Fibroblast of lung (primary cell): ENCODE measurements around the gene PALS1. TPM values are rescaled to one million over a fixed set of nuclear protein-coding genes. Genes with fewer than 3 reads are reported as not detected.

Experiments
- DNase-seq, 2 donors: peaks; one replicate each; pipeline versions ENCODE4 v3.0.0 to v3.0.0-alpha.2; 2010; ENCODE audit warnings: low read depth in 2 of 2
- H2AFZ ChIP-seq: 2 replicates; pipeline ENCODE4 v1.5.1; 2012; ENCODE audit warnings: low read length, control low read depth, inconsistent platforms
- H3K27ac ChIP-seq: 2 replicates; pipeline ENCODE4 v1.5.1; 2011; ENCODE audit warnings: low read length, control low read depth; ENCODE audit not compliant: insufficient read depth
- H3K27me3 ChIP-seq: 2 replicates; pipeline ENCODE4 v1.5.1; 2011; ENCODE audit warnings: mild to moderate bottlenecking, low read length; ENCODE audit not compliant: control insufficient read depth, insufficient read depth
- H3K36me3 ChIP-seq: 2 replicates; pipeline ENCODE4 v1.5.1; 2011; ENCODE audit warnings: low read length; ENCODE audit not compliant: control insufficient read depth, insufficient read depth
- H3K4me1 ChIP-seq: 2 replicates; pipeline ENCODE4 v1.5.1; 2011; ENCODE audit warnings: low read length; ENCODE audit not compliant: control insufficient read depth, insufficient read depth; ENCODE audit errors: extremely low read depth
- H3K4me2 ChIP-seq: 2 replicates; pipeline ENCODE4 v1.5.1; 2011; ENCODE audit warnings: low read length, control low read depth; ENCODE audit not compliant: insufficient read depth; ENCODE audit errors: extremely low read depth
- H3K4me3 ChIP-seq, 4 experiments: fragments of 200-600 bp in 1 of 4; sonication (generic) in 1 of 4; replicated peaks in 1 of 4; 2 replicates each; pipeline ENCODE4 v1.5.1; 2011 to 2016; ENCODE audit warnings: low read length in 4 of 4, low read depth in 3 of 4, mild to moderate bottlenecking in 3 of 4, control low read depth in 2 of 4, inconsistent platforms in 1 of 4, mixed read lengths in 1 of 4; ENCODE audit not compliant: insufficient read depth in 1 of 4; ENCODE audit errors: control extremely low read depth in 1 of 4
- H3K79me2 ChIP-seq: 2 replicates; pipeline ENCODE4 v1.5.1; 2012; ENCODE audit warnings: mild to moderate bottlenecking, low read length, inconsistent platforms; ENCODE audit not compliant: control insufficient read depth, insufficient read depth
- H3K9ac ChIP-seq: 2 replicates; pipeline ENCODE4 v1.5.1; 2011; ENCODE audit warnings: mild to moderate bottlenecking, low read length, control low read depth; ENCODE audit not compliant: insufficient read depth
- H3K9me3 ChIP-seq: 2 replicates; pipeline ENCODE4 v1.5.1; 2012; ENCODE audit warnings: low read depth, low read length; ENCODE audit not compliant: control insufficient read depth, insufficient read depth
- H4K20me1 ChIP-seq: 2 replicates; pipeline ENCODE4 v1.5.1; 2011; ENCODE audit warnings: low read length; ENCODE audit not compliant: control insufficient read depth, insufficient read depth; ENCODE audit errors: extremely low read depth
- CTCF ChIP-seq, 2 donors: IDR thresholded peaks in 1 of 2; conservative IDR thresholded peaks in 1 of 2; 1 replicate in 1 of 2; 2 replicates in 1 of 2; pipeline ENCODE4 v1.5.1; 2011 to 2012; ENCODE audit warnings: low read length in 2 of 2, control low read depth in 1 of 2, inconsistent platforms in 1 of 2, low read depth in 1 of 2, mild to moderate bottlenecking in 1 of 2
- EZH2 ChIP-seq: IDR thresholded peaks from 2 replicates; pipeline ENCODE4 v1.5.1; 2012; ENCODE audit warnings: low read length, control low read depth, mild to moderate bottlenecking; ENCODE audit errors: missing control alignments
- polyA plus RNA-seq, 2 donors: library from polyadenylated mRNA; depleted of rRNA in 1 of 2; stranded (reverse) in 1 of 2; unstranded in 1 of 2; fragments of >200 nt; gene quantifications; 2 replicates each; pipeline ENCODE4 v1.2.1, GENCODE V29; 2011 to 2012; ENCODE audit warnings: missing spikeins in 1 of 2
- total RNA-seq: library from RNA; depleted of rRNA; stranded (reverse); fragments of >200 nt; gene quantifications from 2 replicates; pipeline ENCODE4 v1.2.1, GENCODE V29; 2014

PALS1 gene
- total and polyA plus RNA-seq, 2 donors (not counting 1 experiment from before 2014, with no cell fraction given), result 25.6 to 32.0 TPM

DNA sequence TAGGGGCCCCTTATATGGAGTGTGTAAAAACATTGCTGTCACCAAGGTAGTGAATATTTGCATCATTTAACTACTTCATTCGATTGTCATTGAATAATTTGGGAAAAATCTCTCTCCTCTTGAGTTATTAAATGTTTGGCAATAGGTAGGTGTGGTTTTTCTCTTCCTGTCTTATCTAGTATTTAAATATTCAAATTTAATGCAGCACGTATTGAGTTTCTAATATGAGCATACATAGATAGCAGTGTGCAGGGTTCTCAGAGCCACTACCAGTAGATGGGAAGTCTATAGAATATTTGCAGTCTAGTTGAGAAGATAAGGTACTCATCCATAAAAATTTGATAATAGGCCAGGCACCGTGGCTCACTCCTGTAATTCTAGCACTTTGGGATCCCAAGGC lies 16.7 kb downstream of the PALS1 start:
- TF ChIP-seq EZH2 (no peak), CTCF (conservative IDR thresholded peaks at IDR 0.05 in 1 of 2, IDR thresholded peaks at IDR 0.05 in 1 of 2; ENCODE audit: low read depth in 1 of 2, low read length in 2 of 2) (no peak)
- H3K27ac ChIP-seq, result no peak overlapping the region
- peaks cover 44% of the 10 kb centered on the region for H3K79me2 ChIP-seq
- H3K9ac ChIP-seq, result no peak overlapping the region
- no peak overlapping the region for H3K4me3 ChIP-seq
- no peak overlapping the region for H3K4me2 ChIP-seq
- no peaks in the 10 kb centered on the region for H3K27me3 ChIP-seq
- H3K36me3 ChIP-seq, result no peaks in the 10 kb centered on the region
- no peaks in the 10 kb centered on the region for H4K20me1 ChIP-seq
- H2AFZ ChIP-seq, result no peak overlapping the region
- no peaks in the 10 kb centered on the region for H3K9me3 ChIP-seq
- peaks cover 1% of the 10 kb centered on the region for H3K4me1 ChIP-seq
- DNase-seq, result no peak

GRCh38 chr14:67260965-67261364 lies 19.7 kb downstream of the PALS1 start:
- no peak overlapping the region for H3K9ac ChIP-seq
- no peaks in the 10 kb centered on the region for H3K9me3 ChIP-seq
- peaks cover 5% of the 10 kb centered on the region for H3K4me1 ChIP-seq
- no peak overlapping the region for H3K4me3 ChIP-seq
- no peaks in the 10 kb centered on the region for H4K20me1 ChIP-seq
- H3K27ac ChIP-seq, result no peak overlapping the region
- no peak overlapping the region for H3K4me2 ChIP-seq
- H2AFZ ChIP-seq, result no peak overlapping the region
- no peak for TF ChIP-seq CTCF (conservative IDR thresholded peaks at IDR 0.05 in 1 of 2, IDR thresholded peaks at IDR 0.05 in 1 of 2; ENCODE audit: low read depth in 1 of 2, low read length in 2 of 2)
- no peak for TF ChIP-seq EZH2
- no peaks in the 10 kb centered on the region for H3K36me3 ChIP-seq
- DNase-seq, result no peak
- no peaks in the 10 kb centered on the region for H3K27me3 ChIP-seq
- peaks cover 34% of the 10 kb centered on the region for H3K79me2 ChIP-seq

- Histone ChIP-seq H3K36me3 (no peaks in the 10 kb centered on the region), H3K4me2 (peak overlapping the region; percentile 18), H3K9me3 (no peaks in the 10 kb centered on the region), H3K4me1 (peaks cover 6% of the 10 kb centered on the region), H3K27ac (no peak overlapping the region), H3K79me2 (peaks cover 29% of the 10 kb centered on the region), H3K27me3 (no peaks in the 10 kb centered on the region), H3K9ac (no peak overlapping the region), H3K4me3 (no peak overlapping the region), H4K20me1 (no peaks in the 10 kb centered on the region), H2AFZ (no peak overlapping the region)
- peak; percentile 75 to 85 for DNase-seq
- TF ChIP-seq EZH2, result no peak
- no peak for TF ChIP-seq CTCF (conservative IDR thresholded peaks at IDR 0.05 in 1 of 2, IDR thresholded peaks at IDR 0.05 in 1 of 2; ENCODE audit: low read depth in 1 of 2, low read length in 2 of 2)
Measured at GRCh38 chr14:67263499-67264149, 22.4 kb downstream of the PALS1 start.
